ENCODE measurements around the gene LIPT1.

DNA sequence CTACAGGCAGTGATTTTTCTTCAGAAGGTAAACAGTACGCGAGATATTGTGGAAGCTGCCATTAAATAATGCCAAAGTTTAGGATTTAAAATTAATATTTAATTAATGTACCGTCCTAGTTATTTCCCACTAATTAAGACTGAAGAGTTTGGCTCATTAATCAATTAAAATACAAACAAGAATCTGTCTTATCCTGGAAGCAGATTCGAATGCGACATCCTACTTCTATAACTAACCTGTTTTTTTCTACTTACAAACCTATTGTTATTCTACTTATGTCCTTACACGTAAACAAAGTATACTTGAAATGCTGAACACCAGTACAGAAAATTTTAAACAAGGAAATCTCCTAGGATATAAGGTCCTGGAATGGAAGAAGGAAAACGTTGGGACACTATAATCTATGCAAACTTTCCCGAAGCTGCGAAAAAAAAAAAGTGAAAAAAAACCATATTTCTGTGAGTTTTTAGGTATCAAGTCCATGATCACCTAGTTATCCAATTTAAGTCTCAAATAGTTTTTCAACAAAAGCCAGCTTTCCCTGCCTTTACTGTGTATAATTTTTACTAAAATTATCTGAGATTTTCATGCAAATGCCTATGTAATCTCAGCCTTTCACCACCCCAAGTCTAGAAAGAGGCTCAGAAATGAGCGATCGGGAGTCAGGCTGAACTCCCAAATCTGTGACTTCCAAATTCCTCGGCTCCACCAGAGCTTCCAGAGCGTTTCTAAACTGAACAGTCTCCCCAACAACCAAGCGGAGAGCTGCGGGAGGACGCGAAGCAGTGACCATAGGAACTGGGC, 14.5 kb upstream of the LIPT1 start:
- TF ChIP-seq, protein P1, sequence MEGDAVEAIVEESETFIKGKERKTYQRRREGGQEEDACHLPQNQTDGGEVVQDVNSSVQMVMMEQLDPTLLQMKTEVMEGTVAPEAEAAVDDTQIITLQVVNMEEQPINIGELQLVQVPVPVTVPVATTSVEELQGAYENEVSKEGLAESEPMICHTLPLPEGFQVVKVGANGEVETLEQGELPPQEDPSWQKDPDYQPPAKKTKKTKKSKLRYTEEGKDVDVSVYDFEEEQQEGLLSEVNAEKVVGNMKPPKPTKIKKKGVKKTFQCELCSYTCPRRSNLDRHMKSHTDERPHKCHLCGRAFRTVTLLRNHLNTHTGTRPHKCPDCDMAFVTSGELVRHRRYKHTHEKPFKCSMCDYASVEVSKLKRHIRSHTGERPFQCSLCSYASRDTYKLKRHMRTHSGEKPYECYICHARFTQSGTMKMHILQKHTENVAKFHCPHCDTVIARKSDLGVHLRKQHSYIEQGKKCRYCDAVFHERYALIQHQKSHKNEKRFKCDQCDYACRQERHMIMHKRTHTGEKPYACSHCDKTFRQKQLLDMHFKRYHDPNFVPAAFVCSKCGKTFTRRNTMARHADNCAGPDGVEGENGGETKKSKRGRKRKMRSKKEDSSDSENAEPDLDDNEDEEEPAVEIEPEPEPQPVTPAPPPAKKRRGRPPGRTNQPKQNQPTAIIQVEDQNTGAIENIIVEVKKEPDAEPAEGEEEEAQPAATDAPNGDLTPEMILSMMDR (IDR thresholded peaks at IDR 0.05), result no peak
- TF ChIP-seq POLR2A (IDR thresholded peaks at IDR 0.05), result no peak

Data from right lobe of liver (tissue), 4 donors.